Fibroblast of skin of left quadriceps (primary cell): Measurements from ENCODE around the gene ARL15.

ENCODE experiments used
- DNase-seq, 2 experiments: peaks; one replicate each; pipeline ENCODE4 v3.0.0-alpha.2; 2013; ENCODE audit warnings: low read depth in 2 of 2

ARL15 gene

GRCh38 chr5:54040018-54040417, 270.4 kb downstream of the ARL15 start:
- no peak for DNase-seq

GRCh38 chr5:54037205-54037604, 273.2 kb downstream of the ARL15 start:
- no peak for DNase-seq

- no peak for DNase-seq
Measured at GRCh38 chr5:54030981-54031380, 279.4 kb downstream of the ARL15 start.

DNA sequence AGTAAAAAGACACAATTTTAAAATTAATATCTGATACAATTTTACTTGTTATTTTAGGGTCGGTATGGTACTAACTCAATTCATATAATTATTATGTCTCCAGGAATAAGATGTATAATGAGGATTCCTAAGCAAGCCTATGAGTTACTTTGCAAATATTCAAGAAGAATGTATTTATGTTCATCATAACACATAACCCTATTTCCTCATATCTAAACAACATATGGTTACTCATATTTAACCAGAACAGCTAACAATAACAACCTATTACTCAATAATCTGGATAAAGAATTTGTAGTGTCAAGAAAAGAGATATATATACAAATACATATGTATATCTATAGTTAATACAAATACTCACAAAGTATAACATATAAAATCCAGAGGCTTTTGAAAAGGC, 285.9 kb downstream of the ARL15 start:
- DNase-seq, result peak; percentile 55 to 57

DNA sequence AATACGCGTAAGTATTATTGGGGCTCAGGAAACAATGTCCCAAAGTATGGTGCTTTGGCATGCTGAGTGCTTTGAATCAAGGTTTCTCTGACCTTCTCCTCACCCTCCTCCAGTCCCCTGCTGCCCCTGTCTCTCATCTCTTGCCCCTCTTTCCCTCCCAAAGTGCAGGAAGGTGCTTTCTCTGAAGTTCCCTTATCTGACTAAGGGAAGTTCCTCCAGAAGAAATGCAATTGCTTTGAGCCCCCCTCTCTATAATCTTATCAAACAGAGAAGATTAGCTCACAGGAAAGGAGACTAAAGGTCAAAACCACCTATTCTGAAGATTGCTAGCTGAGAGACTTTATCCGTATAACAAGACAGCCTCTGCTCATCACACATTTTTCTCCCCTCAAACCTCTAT, 288.1 kb downstream of the ARL15 start:
- DNase-seq, result no peak

DNA sequence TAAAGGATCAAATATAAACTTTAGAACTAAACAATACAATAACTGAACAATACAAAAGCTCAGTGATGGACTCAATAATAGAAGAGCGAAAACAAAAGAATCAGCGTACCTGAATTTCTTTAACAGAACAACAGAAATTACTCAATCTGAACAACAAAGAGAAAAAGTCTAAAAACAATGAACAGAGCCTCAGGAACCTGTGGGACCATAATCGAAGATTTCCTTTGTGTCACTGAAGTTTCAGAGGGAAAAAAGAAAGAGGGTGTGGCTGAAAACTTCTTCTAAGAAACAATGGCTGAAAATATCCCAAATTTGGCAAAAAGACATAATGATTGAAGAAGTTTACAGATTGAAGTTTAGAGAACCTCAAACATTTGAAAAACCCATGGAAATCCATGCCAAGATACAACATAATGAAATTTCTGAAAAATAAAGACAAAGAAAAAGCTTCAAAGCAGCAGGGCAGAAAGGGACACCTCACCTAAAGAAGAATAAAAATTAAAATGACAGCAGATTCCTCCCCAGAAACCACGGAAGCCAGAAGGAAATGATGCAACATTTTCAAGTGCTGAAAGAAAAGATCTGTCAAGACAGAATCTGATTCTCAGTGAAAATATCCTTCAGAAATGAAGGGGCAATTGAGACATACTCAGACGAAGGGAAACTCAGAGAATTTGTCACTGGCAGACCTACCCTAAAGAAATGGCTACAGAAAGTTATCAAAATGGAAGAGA, 288.8 kb downstream of the ARL15 start:
- DNase-seq, result peak; percentile 31 to 35

GRCh38 chr5:54018438-54018837, 291.9 kb downstream of the ARL15 start:
- DNase-seq, result no peak

DNA sequence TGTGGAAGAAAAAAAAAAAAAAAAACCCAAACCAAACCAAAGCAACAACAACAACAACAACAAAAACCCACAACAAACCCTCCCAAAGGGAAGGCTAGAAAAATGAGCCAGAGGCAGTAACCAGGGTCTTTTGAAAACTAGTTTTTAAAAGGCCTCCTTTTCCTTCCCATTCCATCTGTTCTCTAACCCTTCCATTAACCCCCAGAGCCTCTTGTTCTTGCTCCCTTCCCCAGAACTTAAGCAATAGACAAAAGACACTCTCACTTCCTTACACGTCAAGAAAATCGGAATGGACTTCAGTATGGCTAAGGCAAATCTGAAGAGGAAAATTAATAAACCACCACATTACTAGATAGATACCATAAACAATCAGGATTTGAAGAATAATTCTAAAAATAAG, 292.8 kb downstream of the ARL15 start:
- no peak for DNase-seq

GRCh38 chr5:54013556-54014194, 296.7 kb downstream of the ARL15 start:
- DNase-seq, result peak; percentile 63 to 67

DNA sequence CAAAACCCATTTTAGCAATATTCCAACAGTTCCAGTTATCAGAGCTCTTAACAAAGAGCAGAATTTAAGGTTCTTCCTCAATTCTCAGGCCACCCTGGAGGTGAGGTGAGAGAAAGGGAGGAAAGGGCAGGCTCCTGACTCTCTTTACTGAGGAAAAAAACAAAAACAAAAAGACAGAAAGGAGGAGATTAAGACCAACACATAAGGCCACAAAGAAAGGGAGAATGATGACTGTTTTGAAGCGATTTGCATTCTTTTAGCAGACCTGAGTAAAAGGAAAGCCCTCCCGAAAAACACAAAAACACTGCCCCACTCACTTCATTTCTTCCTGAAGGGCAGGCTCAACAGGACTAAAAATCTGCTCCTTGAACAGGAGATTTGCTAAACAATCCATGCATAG, 300.5 kb downstream of the ARL15 start:
- no peak for DNase-seq

GRCh38 chr5:54009357-54009756, 301.0 kb downstream of the ARL15 start:
- no peak for DNase-seq

GRCh38 chr5:54007827-54008777, 302.3 kb downstream of the ARL15 start:
- peak in 1 of 2 experiments; percentile 20 for DNase-seq

DNA sequence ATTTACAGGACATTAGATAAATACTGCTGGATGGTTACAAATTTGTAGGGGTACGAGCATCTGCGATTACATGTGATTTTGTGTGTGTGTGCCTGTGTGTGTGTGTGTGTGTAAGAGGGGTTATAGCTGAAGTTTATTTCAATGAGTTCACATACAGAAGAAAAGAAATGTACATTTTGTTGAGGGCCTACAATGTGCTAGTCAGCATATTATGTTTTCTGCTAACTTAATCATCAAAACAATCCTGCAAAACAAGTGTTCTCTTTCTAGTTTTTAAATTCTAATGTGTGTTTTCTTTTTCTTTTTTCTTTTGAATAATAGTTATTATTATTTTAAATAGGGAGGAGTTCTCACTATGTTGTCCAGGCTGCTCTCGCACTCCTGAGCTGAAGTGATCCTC, 305.7 kb downstream of the ARL15 start:
- DNase-seq, result no peak

GRCh38 chr5:54002779-54003178, 307.6 kb downstream of the ARL15 start:
- no peak for DNase-seq

DNA sequence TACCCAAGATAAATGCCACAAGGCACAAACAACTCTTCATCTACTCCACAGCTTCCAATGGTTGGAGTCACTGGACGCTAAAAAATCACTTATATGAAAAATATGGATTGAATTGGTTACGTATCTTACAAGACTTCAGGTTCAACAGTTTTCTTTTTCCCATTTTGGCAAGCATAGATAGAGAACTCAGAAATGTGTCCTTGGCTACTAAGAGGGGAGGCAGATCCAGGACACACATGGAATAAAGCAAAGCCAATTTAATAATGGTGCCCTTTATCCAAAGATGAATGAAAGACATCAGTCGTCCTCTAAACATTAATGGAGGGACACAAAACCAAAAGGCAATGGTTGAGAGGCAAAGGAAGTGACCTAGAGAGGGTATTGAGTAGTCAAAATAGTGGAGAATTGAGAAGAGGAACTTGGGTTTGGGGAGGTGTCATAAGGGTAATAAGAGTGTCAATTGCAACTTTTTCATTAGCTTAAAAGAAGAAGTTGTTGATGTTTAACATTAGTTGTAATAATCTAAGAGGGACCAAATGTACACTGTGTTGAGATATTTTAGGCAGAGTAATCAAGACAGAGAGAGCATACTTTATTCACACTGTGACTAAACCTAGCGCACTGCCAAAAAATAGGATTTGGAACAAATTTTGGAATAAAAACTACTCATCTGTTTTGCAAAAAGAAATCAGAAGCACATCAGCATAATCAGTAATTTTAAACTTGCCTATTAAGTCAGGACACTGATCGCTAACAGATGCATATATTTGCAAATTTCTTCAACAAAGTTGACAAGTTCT, 308.2 kb downstream of the ARL15 start:
- no peak for DNase-seq

- DNase-seq, result no peak
Measured at GRCh38 chr5:54000011-54000410, 310.4 kb downstream of the ARL15 start.

GRCh38 chr5:53997736-53998627, 312.4 kb downstream of the ARL15 start:
- DNase-seq, result no peak

- DNase-seq, result no peak
Measured at GRCh38 chr5:53996008-53996407, 314.4 kb downstream of the ARL15 start.

DNA sequence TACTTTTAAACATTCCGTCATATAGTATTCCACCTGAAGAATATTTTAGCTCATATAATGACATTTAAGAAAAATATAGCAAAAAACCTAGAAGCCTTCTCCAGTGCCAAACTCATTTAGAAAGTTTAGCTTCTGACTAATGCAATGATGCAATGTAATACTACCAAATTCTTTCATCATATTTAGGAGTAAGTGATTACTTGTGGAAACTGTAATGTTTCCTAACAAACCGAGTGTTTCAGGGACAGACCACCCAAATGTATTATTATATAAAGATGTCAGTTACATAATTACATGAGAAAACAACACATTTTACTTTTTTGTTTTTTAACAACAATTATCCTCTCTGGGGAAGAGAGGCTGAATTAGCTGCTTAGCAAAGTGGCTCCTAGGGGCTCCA, 316.2 kb downstream of the ARL15 start:
- DNase-seq, result peak; percentile 75 to 77

DNA sequence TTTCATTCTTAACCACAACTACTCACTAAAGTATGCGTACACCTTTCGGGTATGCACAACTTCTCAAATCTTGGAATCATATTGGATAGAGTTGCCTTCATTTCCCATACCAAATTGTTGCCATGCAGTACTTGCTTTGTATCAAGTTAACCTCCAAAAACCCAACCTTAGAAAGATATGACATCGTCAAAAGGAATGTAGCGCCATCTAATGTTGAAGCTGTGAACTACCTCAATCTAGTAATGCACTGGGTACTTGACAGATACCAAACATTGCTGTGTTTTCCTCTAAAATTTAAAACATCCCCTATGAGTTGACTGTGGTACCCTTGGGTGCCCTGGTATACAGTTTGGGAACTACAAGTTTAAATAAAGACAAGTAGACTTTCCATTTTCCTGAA, 318.4 kb downstream of the ARL15 start:
- DNase-seq, result no peak

- DNase-seq, result peak in 1 of 2 experiments; percentile 44
Measured at GRCh38 chr5:53987101-53987500, 323.3 kb downstream of the ARL15 start.
